ENCODE results near the gene NCKAP1. TPM values are rescaled to one million over a fixed set of nuclear protein-coding genes. Genes with fewer than 3 reads are reported as not detected.
A peak's percentile ranks its signal among the peaks of the same experiment; 100 is the strongest.
"Not testable (repeated sequence)": the region's sequence is repeated elsewhere in the genome, so short reads cannot be mapped to it uniquely, and the experiment has no call there.

NCKAP1 gene
- total RNA-seq, 8 experiments from 2014 or later, result 70.3 to 136 (median 86.6) TPM

GRCh38 chr2:183011743-183012142 is 26.5 kb downstream of the NCKAP1 start:
- Histone ChIP-seq H3K4me3 (no peak overlapping the region), H3K27ac (no peak overlapping the region), H3K4me1 (replicated peaks in 1 of 2) (no peaks in the 10 kb centered on the region)
- 83 to 100% (median 93%) methylated on average over 1 to 2 of the region's 2 CpGs; no CpG with 5 or more reads in 2 of the 10 experiments for WGBS, 10 experiments
- in situ Hi-C loops (cut with MboI; ENCODE audit: low pct_unique_long_range_greater_than_20kb in 2 of 9, low sequenced_read_pairs in 9 of 9, unreplicated experiment in 9 of 9), result no loop called here
- peak in 2 of 8 experiments; percentile 73 to 83 for ATAC-seq (replicated peaks in 6 of 8)

GRCh38 chr2:183010112-183010511 is 28.1 kb downstream of the NCKAP1 start:
- in situ Hi-C loops (cut with MboI; ENCODE audit: low pct_unique_long_range_greater_than_20kb in 2 of 9, low sequenced_read_pairs in 9 of 9, unreplicated experiment in 9 of 9), result no loop called here
- Histone ChIP-seq H3K4me1 (replicated peaks in 1 of 2) (no peaks in the 10 kb centered on the region), H3K27ac (no peak overlapping the region), H3K4me3 (no peak overlapping the region)
- peak in 2 of 8 experiments; percentile 18 to 36 for ATAC-seq (replicated peaks in 6 of 8)
- WGBS, 10 experiments, result 43 to 92% (median 67%) methylated on average over 1 to 5 of the region's 5 CpGs; no CpG with 5 or more reads in 1 of the 10 experiments

- 10 to 100% (median 80%) methylated on average over 1 to 3 of the region's 3 CpGs; no CpG with 5 or more reads in 1 of the 10 experiments for WGBS, 10 experiments
- no peak for ATAC-seq (replicated peaks in 6 of 8)
- no peak overlapping the region for H3K4me3 ChIP-seq
- no peaks in the 10 kb centered on the region for H3K4me1 ChIP-seq (replicated peaks in 1 of 2)
- H3K27ac ChIP-seq, result no peak overlapping the region
- in situ Hi-C loops (cut with MboI; ENCODE audit: low pct_unique_long_range_greater_than_20kb in 2 of 9, low sequenced_read_pairs in 9 of 9, unreplicated experiment in 9 of 9), result no loop called here
Measured at GRCh38 chr2:183009249-183009899, 28.9 kb downstream of the NCKAP1 start.

GRCh38 chr2:183001948-183002347 is 36.3 kb downstream of the NCKAP1 start:
- ATAC-seq (replicated peaks in 6 of 8), result peak in 1 of 8 experiments; percentile 38
- 17 to 86% (median 48%) methylated on average over 1 to 2 of the region's 2 CpGs for WGBS, 10 experiments
- Histone ChIP-seq H3K27ac (no peak overlapping the region), H3K4me1 (replicated peaks in 1 of 2) (peaks cover 2 to 3% of the 10 kb centered on the region in 2 donors), H3K4me3 (no peak overlapping the region)
- in situ Hi-C loops (cut with MboI; ENCODE audit: low pct_unique_long_range_greater_than_20kb in 2 of 9, low sequenced_read_pairs in 9 of 9, unreplicated experiment in 9 of 9), result no loop called here

- Histone ChIP-seq H3K27ac (no peak overlapping the region), H3K4me3 (no peak overlapping the region), H3K4me1 (replicated peaks in 1 of 2) (peaks cover 2 to 3% of the 10 kb centered on the region in 2 donors)
- no peak for ATAC-seq (replicated peaks in 6 of 8)
- in situ Hi-C loops (cut with MboI; ENCODE audit: low pct_unique_long_range_greater_than_20kb in 2 of 9, low sequenced_read_pairs in 9 of 9, unreplicated experiment in 9 of 9), result no loop called here
- WGBS, 10 experiments, result 90 to 100% (median 99%) methylated on average over 1 to 10 of the region's 10 CpGs; no CpG with 5 or more reads in 2 of the 10 experiments
Measured at GRCh38 chr2:183000846-183001245, 37.4 kb downstream of the NCKAP1 start.

GRCh38 chr2:182999348-183000028 is 38.8 kb downstream of the NCKAP1 start:
- no peak for ATAC-seq (replicated peaks in 6 of 8)
- no peak overlapping the region for H3K4me3 ChIP-seq
- 93 to 100% (median 100%) methylated on average over 1 to 3 of the region's 3 CpGs; no CpG with 5 or more reads in 1 of the 10 experiments for WGBS, 10 experiments
- H3K27ac ChIP-seq, result no peak overlapping the region
- peaks cover 2 to 3% of the 10 kb centered on the region in 2 donors for H3K4me1 ChIP-seq (replicated peaks in 1 of 2)
- in situ Hi-C loops (cut with MboI; ENCODE audit: low pct_unique_long_range_greater_than_20kb in 2 of 9, low sequenced_read_pairs in 9 of 9, unreplicated experiment in 9 of 9), result loop anchor here in 4 of 9 experiments (25.0 kb wide), 2 partner anchors 212 to 237 kb away; no protein-coding TSS in a partner anchor

GRCh38 chr2:182994228-182994912 is 43.9 kb downstream of the NCKAP1 start:
- WGBS, 10 experiments, result 93 to 100% (median 98%) methylated on average over 1 to 13 of the region's 13 CpGs; no CpG with 5 or more reads in 2 of the 10 experiments
- ATAC-seq (replicated peaks in 6 of 8), result no peak
- H3K27ac ChIP-seq, result no peak overlapping the region
- in situ Hi-C loops (cut with MboI; ENCODE audit: low pct_unique_long_range_greater_than_20kb in 2 of 9, low sequenced_read_pairs in 9 of 9, unreplicated experiment in 9 of 9), result loop anchor here in 4 of 9 experiments (25.0 kb wide), 2 partner anchors 207 to 232 kb away; no protein-coding TSS in a partner anchor
- no peak overlapping the region for H3K4me3 ChIP-seq
- H3K4me1 ChIP-seq (replicated peaks in 1 of 2), result no peaks in the 10 kb centered on the region

- WGBS, 10 experiments, result 31 to 100% (median 50%) methylated on average over 1 to 2 of the region's 2 CpGs
- in situ Hi-C loops (cut with MboI; ENCODE audit: low pct_unique_long_range_greater_than_20kb in 2 of 9, low sequenced_read_pairs in 9 of 9, unreplicated experiment in 9 of 9), result loop anchor here in 5 of 9 experiments (10.0 to 25.0 kb wide), 3 partner anchors 196 to 221 kb away; no protein-coding TSS in a partner anchor
- H3K4me3 ChIP-seq, result no peak overlapping the region
- no peak overlapping the region for H3K27ac ChIP-seq
- no peaks in the 10 kb centered on the region for H3K4me1 ChIP-seq (replicated peaks in 1 of 2)
- ATAC-seq (replicated peaks in 6 of 8), result no peak
Measured at GRCh38 chr2:182982941-182983340, 55.3 kb downstream of the NCKAP1 start.

- ATAC-seq (replicated peaks in 6 of 8); H3K4me1 ChIP-seq (replicated peaks in 1 of 2); H3K27ac ChIP-seq; H3K4me3 ChIP-seq: not testable (repeated sequence)
- in situ Hi-C loops (cut with MboI; ENCODE audit: low pct_unique_long_range_greater_than_20kb in 2 of 9, low sequenced_read_pairs in 9 of 9, unreplicated experiment in 9 of 9), result loop anchor here in 5 of 9 experiments (10.0 to 25.0 kb wide), 3 partner anchors 194 to 219 kb away; no protein-coding TSS in a partner anchor
- WGBS, 10 experiments, result 31 to 96% (median 90%) methylated on average over 2 to 4 of the region's 4 CpGs; no CpG with 5 or more reads in 1 of the 10 experiments
Measured at GRCh38 chr2:182981475-182981874, 56.8 kb downstream of the NCKAP1 start.

- Histone ChIP-seq H3K4me1 (replicated peaks in 1 of 2) (no peaks in the 10 kb centered on the region), H3K27ac (no peak overlapping the region), H3K4me3 (no peak overlapping the region)
- 92 to 100% (median 100%) methylated on average over 1 of the region's 1 CpG; no CpG with 5 or more reads in 1 of the 10 experiments for WGBS, 10 experiments
- ATAC-seq (replicated peaks in 6 of 8), result no peak
- in situ Hi-C loops (cut with MboI; ENCODE audit: low pct_unique_long_range_greater_than_20kb in 2 of 9, low sequenced_read_pairs in 9 of 9, unreplicated experiment in 9 of 9), result loop anchor here in 5 of 9 experiments (10.0 to 25.0 kb wide), 3 partner anchors 193 to 218 kb away; no protein-coding TSS in a partner anchor
Measured at GRCh38 chr2:182980652-182981051, 57.6 kb downstream of the NCKAP1 start.

GRCh38 chr2:182980115-182980514 is 58.1 kb downstream of the NCKAP1 start:
- in situ Hi-C loops (cut with MboI; ENCODE audit: low pct_unique_long_range_greater_than_20kb in 2 of 9, low sequenced_read_pairs in 9 of 9, unreplicated experiment in 9 of 9), result loop anchor here in 5 of 9 experiments (10.0 to 25.0 kb wide), 3 partner anchors 193 to 218 kb away; no protein-coding TSS in a partner anchor
- Histone ChIP-seq H3K4me3 (no peak overlapping the region), H3K4me1 (replicated peaks in 1 of 2) (no peaks in the 10 kb centered on the region), H3K27ac (no peak overlapping the region)
- ATAC-seq (replicated peaks in 6 of 8), result peak in 4 of 8 experiments; percentile 45 to 70 (median 54)

- in situ Hi-C loops (cut with MboI; ENCODE audit: low pct_unique_long_range_greater_than_20kb in 2 of 9, low sequenced_read_pairs in 9 of 9, unreplicated experiment in 9 of 9), result loop anchor here in 4 of 9 experiments (25.0 kb wide), 2 partner anchors 190 to 215 kb away; no protein-coding TSS in a partner anchor
- peak in 1 of 8 experiments; percentile 36 for ATAC-seq (replicated peaks in 6 of 8)
- no peak overlapping the region for H3K4me3 ChIP-seq
- no peak overlapping the region for H3K27ac ChIP-seq
- no peaks in the 10 kb centered on the region for H3K4me1 ChIP-seq (replicated peaks in 1 of 2)
- WGBS, 10 experiments, result 60 to 100% (median 100%) methylated on average over 1 of the region's 1 CpG; no CpG with 5 or more reads in 5 of the 10 experiments
Measured at GRCh38 chr2:182977463-182977862, 60.8 kb downstream of the NCKAP1 start.
